ENCODE measurements around the gene COBLL1.

DNA sequence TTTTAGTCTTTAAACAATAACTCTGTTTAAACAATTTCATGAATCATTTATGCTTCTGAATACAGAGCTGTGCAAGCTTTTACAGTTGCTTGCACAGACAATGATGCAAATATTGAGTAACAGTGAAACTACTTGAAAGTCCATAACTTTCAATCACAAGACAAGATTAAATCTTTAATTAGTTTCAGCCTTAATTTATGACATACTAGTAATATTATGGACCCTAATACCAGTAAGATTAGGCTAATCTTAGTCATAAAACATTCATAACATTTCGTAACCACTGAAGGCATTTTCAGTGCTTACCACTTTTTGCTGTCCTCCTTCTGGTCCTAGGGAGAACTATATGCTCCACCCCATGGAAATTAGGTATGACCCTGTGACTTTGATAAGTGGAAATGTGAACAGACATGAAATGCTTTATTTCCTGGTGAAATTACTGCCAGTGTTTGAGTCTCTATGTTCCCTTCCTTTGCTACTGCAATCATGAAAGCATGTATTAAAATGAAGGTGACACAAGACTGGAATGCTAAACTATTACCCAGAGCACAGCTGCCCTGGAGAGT lies 1.8 kb upstream of the COBLL1 start:
- TF ChIP-seq, protein P1, sequence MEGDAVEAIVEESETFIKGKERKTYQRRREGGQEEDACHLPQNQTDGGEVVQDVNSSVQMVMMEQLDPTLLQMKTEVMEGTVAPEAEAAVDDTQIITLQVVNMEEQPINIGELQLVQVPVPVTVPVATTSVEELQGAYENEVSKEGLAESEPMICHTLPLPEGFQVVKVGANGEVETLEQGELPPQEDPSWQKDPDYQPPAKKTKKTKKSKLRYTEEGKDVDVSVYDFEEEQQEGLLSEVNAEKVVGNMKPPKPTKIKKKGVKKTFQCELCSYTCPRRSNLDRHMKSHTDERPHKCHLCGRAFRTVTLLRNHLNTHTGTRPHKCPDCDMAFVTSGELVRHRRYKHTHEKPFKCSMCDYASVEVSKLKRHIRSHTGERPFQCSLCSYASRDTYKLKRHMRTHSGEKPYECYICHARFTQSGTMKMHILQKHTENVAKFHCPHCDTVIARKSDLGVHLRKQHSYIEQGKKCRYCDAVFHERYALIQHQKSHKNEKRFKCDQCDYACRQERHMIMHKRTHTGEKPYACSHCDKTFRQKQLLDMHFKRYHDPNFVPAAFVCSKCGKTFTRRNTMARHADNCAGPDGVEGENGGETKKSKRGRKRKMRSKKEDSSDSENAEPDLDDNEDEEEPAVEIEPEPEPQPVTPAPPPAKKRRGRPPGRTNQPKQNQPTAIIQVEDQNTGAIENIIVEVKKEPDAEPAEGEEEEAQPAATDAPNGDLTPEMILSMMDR (IDR thresholded peaks at IDR 0.05), result no peak
- TF ChIP-seq EP300 (IDR thresholded peaks at IDR 0.05) (no peak), POLR2A (IDR thresholded peaks at IDR 0.05) (no peak), POLR2AphosphoS5 (IDR thresholded peaks at IDR 0.05) (peak in 2 of 3 donors; percentile 59 to 72)
